Left kidney (tissue), 2 donors: ENCODE measurements around the gene ODAD4. TPM values are rescaled to one million over a fixed set of nuclear protein-coding genes. Genes with fewer than 3 reads are reported as not detected.
"Not testable (repeated sequence)": the region's sequence is repeated elsewhere in the genome, so short reads cannot be mapped to it uniquely, and the experiment has no call there.

Experiments
- DNase-seq: peaks from one replicate; pipeline ENCODE4 v3.0.0-alpha.2; 2013
- polyA plus RNA-seq: library from polyadenylated mRNA; unstranded; fragments of 120-200 nt; gene quantifications from one replicate; pipeline ENCODE4 v1.2.1, GENCODE V29; 2013; ENCODE audit not compliant: insufficient read length

ODAD4 gene
- polyA plus RNA-seq, 1 donor, result 8.7 TPM

DNA sequence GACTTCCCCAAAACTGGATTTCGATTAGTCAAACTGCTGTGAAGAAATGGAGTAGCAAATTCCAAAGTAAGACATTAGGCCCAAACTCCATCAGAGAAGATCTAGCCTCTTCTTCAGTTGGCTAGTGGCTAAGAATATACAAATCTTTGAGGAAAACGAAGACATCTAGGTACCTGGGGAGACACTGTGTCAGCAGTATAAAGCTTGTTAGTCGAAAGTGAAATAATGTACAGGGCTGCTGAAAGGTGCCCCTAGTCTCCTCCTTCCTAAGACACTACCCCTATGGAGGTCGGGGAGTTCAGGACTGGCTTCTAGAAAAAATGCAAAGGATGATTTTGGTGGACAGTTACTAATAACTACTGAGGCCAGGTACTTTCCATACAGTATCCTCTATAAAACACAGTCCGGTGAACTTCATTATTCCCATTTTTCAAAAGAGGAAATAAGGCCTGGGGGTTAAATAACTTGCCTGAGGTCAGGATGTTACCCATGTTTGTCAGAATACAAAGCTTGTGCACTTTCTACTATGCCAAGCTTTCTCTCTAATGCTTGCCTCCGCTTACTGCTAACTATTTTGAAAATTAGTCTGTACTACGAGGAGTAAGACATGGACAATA lies 71.9 kb downstream of the ODAD4 start:
- DNase-seq, result no peak

DNA sequence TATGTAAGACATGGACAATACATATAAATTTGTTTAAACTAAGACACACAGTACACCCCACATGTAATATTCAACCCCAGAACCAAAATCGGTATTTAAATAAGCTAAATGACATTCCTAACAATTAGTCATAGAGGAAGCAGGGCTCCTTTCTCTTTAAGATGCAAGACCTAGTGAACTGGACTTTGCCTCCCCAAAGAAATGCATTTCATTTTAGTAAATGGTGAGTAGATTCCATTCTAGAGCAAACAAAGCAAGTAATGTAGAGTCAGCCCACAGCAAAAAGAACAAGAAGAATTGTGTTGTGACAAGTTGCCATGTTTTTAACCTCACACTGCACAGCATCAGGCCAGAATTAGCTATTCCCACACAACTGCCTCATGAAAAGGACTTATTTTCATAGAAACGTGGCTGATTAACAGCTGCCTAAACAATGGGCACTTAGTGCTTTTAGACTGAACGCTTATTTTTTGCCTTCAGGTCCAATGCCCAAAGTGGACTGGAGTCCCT lies 72.4 kb downstream of the ODAD4 start:
- no peak for DNase-seq

DNA sequence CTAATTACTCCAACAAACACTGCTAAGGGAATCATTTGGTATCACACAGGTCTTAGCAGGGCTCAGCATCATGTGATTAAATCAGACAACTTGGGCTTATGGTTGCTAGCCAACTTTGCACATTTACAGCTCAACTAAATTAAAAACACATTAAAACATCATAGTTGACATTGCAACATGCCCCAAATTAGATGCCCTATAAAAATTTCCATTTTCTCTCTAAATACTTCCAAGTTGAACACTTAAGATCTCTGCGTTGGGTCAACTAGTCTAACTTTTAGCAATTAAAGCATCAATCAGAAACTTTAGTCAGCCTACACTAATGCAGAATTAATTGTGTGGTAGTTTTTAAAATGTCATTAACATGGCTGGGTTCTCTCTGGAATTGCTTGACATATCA lies 74.7 kb downstream of the ODAD4 start:
- no peak for DNase-seq

DNA sequence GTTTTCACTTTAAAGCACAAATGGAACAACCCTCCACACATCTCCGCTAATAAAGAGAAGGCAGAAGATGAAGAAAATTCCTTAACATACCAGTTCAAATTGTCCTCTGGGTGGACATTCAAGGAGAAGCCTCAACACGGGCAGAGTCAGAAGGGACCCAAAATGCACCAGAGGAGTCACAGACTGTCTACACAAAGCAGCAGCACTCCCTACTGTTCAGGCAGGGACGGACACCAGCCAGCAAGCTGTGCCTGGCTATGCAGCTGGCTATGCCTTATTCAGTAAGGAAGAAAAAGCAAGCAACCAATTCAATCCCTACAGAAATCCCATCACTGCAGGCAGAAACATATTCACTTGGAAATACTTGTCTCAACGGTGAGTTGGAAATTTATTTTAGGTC lies 78.8 kb downstream of the ODAD4 start:
- DNase-seq, result no peak

DNA sequence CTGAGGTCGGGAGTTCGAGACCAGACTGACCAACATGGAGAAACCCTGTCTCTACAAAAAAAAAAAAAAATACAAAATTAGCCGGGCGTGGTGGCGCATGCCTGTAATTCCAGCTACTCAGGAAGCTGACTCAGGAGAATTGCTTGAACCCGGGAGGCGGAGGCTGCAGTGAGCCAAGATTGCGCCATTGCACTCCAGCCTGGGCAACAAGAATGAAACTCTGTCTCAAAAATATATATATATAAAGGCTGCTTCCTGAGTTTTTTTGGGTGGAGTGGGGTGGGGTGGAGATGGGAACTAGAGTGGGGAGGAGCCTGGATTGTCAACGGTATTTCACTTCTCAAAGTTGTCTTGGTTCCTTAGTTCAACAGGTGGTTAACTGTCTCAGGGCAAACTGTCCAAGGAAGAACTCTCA lies 79.9 kb downstream of the ODAD4 start:
- not testable (repeated sequence) for DNase-seq

DNA sequence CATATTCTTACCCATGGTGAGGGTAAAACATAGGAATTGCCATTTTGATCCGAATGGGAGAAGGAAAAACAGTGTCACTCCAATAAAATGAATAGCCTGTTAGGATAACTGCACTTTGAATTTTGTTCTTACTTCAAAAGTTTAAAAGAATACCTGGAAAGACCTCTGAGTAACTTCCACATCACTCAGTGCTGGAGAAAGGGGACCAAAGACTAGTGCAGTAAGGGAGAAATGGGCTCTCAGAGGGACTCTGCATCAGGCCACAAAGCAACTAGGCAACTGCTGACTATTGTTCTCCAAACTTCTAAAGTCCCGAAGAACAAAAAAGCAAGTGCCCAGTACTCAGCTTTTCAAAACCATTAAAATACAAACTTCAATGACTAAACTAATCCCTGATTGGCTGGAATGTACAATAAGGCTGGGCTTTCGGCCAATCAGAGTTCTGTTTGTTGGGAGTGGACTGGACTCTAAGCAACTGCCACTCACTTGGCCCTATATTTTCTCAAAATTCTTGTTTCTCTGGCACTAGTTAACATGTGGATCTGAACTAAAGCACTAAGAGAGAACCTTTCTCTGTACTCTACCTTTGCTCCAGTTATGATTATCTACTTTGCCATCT lies 80.6 kb downstream of the ODAD4 start:
- no peak for DNase-seq

DNA sequence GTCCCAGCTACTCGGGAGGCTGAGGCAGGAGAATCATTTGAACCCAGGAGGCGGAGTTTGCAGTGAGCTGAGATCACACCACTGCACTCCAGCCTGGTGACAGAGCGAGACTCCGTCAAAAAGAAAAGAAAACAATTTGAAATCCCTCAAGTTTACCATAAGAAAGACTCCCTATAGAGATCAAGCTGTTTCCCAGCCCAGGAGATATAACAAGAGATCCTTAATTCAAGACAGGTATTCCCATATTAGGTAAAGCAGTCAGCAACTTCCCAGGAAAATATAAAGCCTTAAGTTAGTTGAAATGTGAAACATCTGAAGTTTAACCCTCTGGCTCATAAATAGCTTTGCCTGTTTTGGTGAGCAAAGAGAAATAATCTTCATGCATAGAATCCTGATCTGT lies 81.9 kb downstream of the ODAD4 start:
- DNase-seq, result not testable (repeated sequence)

DNA sequence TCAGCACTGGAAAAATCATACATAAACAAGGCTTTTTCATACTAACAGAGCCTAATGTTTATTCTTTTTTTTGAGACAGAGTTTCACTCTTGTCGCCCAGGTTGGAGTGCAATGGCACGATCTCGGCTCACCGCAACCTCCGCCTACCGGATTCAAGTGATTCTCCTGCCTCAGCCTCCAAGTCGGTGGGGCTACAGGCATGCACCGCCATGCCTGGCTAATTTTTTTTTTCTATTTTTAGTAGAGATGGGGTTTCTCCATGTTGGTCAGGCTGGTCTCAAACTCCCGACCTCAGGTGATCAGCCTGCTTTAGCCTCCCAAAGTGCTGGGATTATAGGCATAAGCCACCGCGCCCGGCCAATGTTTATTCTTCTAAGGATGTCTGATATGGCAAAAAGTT lies 83.3 kb downstream of the ODAD4 start:
- DNase-seq, result not testable (repeated sequence)

Other genes with a start within 250 kb of the ODAD4 start
- gene EIF1, start 241.7 kb upstream of the ODAD4 start, polyA plus RNA-seq, result 702 TPM
- not detected for gene GAST, start 218.3 kb upstream of the ODAD4 start, polyA plus RNA-seq
- gene HAP1, start 196.0 kb upstream of the ODAD4 start, polyA plus RNA-seq, result 1.3 TPM
- gene JUP, start 143.9 kb upstream of the ODAD4 start, polyA plus RNA-seq, result 163 TPM
- gene P3H4, start 118.7 kb upstream of the ODAD4 start, polyA plus RNA-seq, result 37.8 TPM
- gene FKBP10, start 117.6 kb upstream of the ODAD4 start, polyA plus RNA-seq, result 148 TPM
- 93.8 TPM for gene NT5C3B, start 94.4 kb upstream of the ODAD4 start, polyA plus RNA-seq
- 0.50 TPM for gene KLHL10, start 92.8 kb upstream of the ODAD4 start, polyA plus RNA-seq
- gene KLHL11, start 65.2 kb upstream of the ODAD4 start, polyA plus RNA-seq, result 12.4 TPM
- gene ACLY, start 11.7 kb upstream of the ODAD4 start, polyA plus RNA-seq, result 86.0 TPM
- gene CNP, start 36.2 kb downstream of the ODAD4 start, polyA plus RNA-seq, result 62.5 TPM
- 178 TPM for gene DNAJC7, start 86.8 kb downstream of the ODAD4 start, polyA plus RNA-seq
- gene NKIRAS2, start 89.5 kb downstream of the ODAD4 start, polyA plus RNA-seq, result 49.4 TPM
- gene C17orf113, start 120.0 kb downstream of the ODAD4 start, polyA plus RNA-seq, result 4.7 TPM
- 9.6 TPM for gene ZNF385C, start 167.9 kb downstream of the ODAD4 start, polyA plus RNA-seq
- 6.8 TPM for gene DHX58, start 182.1 kb downstream of the ODAD4 start, polyA plus RNA-seq
- gene KAT2A, start 190.8 kb downstream of the ODAD4 start, polyA plus RNA-seq, result 70.7 TPM
- 0.17 TPM for gene HSPB9, start 192.2 kb downstream of the ODAD4 start, polyA plus RNA-seq
- gene RAB5C, start 224.4 kb downstream of the ODAD4 start, polyA plus RNA-seq, result 111 TPM